Caco-2 (cell line): Measurements from ENCODE around the gene MID1. TPM values are rescaled to one million over a fixed set of nuclear protein-coding genes. Genes with fewer than 3 reads are reported as not detected.

ENCODE experiments used
- BruUV-seq: library from RNA; stranded (reverse); fragments of 400-500 nt; replicated peaks from 2 replicates; lab custom pipeline; 2021; lab: Mats Ljungman, UMichigan
- CTCF ChIA-PET: fragments of 300-600 bp; sonication (Branson Sonifier 250); formaldehyde crosslinking; loops from one replicate; lab custom pipeline; 2022; ENCODE audit warnings: antibody characterized with exemption; lab: Charles Lee
- POLR2A ChIA-PET: fragments of 300-600 bp; sonication (Branson Sonifier 250); formaldehyde crosslinking; loops from one replicate; lab custom pipeline; 2022; ENCODE audit warnings: antibody characterized with exemption; lab: Charles Lee
- DNase-seq, 2 experiments: peaks; one replicate each; pipeline versions ENCODE4 v3.0.0 to v3.0.0-alpha.2; 2020 to 2022
- H3K27me3 ChIP-seq: replicated peaks from 2 replicates; pipeline ENCODE4 v1.6.0; 2011; ENCODE audit warnings: low read length; ENCODE audit not compliant: control insufficient read depth, insufficient read depth
- H3K36me3 ChIP-seq: 2 replicates; pipeline ENCODE4 v1.5.1; 2011; ENCODE audit warnings: low read length; ENCODE audit not compliant: control insufficient read depth, insufficient read depth
- H3K4me1 ChIP-seq: fragments of 250-450 bp; sonication (Bioruptor Pico); 2 replicates; pipeline ENCODE4 v1.5.1; 2020; ENCODE audit warnings: mild to moderate bottlenecking
- H3K4me3 ChIP-seq: 2 replicates; pipeline ENCODE4 v1.5.1; 2011; ENCODE audit warnings: low read depth, mild to moderate bottlenecking, control low read depth, low read length
- H3K9me3 ChIP-seq: fragments of 250-450 bp; sonication (Bioruptor Pico); 2 replicates; pipeline ENCODE4 v1.5.1; 2020; ENCODE audit warnings: mild to moderate bottlenecking, moderate library complexity
- H3K27ac Mint-ChIP-seq: one replicate; pipeline ENCODE4 v1.8.0; 2022; ENCODE audit warnings: mixed read lengths; ENCODE audit not compliant: unreplicated experiment
- H3K27me3 Mint-ChIP-seq: one replicate; pipeline ENCODE4 v1.8.0; 2022; ENCODE audit warnings: mixed read lengths; ENCODE audit not compliant: insufficient read depth, unreplicated experiment
- H3K36me3 Mint-ChIP-seq: one replicate; pipeline ENCODE4 v1.8.0; 2022; ENCODE audit warnings: mild to moderate bottlenecking, mixed read lengths; ENCODE audit not compliant: insufficient read depth, unreplicated experiment
- H3K4me1 Mint-ChIP-seq: one replicate; pipeline ENCODE4 v1.8.0; 2022; ENCODE audit warnings: low read depth, mixed read lengths; ENCODE audit not compliant: unreplicated experiment
- H3K4me3 Mint-ChIP-seq: one replicate; pipeline ENCODE4 v1.8.0; 2022; ENCODE audit warnings: mild to moderate bottlenecking, moderate library complexity, mixed read lengths; ENCODE audit not compliant: unreplicated experiment
- H3K9me3 Mint-ChIP-seq: one replicate; pipeline ENCODE4 v1.8.0; 2022; ENCODE audit warnings: mixed read lengths; ENCODE audit not compliant: unreplicated experiment
- CTCF ChIP-seq, 2 experiments: fragments of 200-600 bp in 1 of 2; IDR thresholded peaks; 1 replicate in 1 of 2; 2 replicates in 1 of 2; pipeline versions ENCODE4 v1.5.1 to v1.8.0; 2011 to 2022; ENCODE audit warnings: antibody characterized with exemption in 1 of 2, control low read depth in 1 of 2, inconsistent platforms in 1 of 2, low read depth in 1 of 2, low read length in 1 of 2, mild to moderate bottlenecking in 1 of 2, moderate library complexity in 1 of 2; ENCODE audit not compliant: insufficient read depth in 1 of 2, severe bottlenecking in 1 of 2, unreplicated experiment in 1 of 2
- intact Hi-C: fragments of 100-400 bp; cut with micrococcal nuclease; formaldehyde crosslinking; loops from one replicate; pipeline ENCODE4 v1.10.0; 2022; ENCODE audit not compliant: unreplicated experiment
- total RNA-seq: library from RNA; stranded (reverse); gene quantifications from 2 replicates; pipeline ENCODE4 v1.2.3, GENCODE V29; 2022

The MID1 gene
- total RNA-seq, 1 experiment from 2014 or later = 61.3 TPM

DNA sequence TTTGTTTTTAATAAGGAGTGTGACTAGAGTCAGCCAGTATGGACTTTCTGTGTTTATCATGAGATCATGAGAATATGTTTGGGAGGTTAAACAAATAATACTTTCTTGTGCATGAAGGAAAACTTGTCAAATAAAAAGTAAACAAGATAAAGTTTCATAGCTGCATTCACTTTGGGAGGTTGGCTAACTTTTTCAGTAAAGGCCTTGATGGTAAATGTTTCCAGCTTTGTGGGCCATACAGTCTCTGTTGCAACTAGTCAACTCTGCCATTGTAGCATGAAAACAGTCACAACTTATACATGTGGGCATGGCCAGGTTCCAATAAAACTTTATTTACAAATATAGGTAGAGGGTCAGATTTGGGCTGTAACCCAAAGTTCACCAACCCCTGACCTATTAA lies 150.4 kb downstream of the MID1 start:
- peaks cover 67% of the 10 kb centered on the region for H3K36me3 Mint-ChIP-seq
- H3K27ac Mint-ChIP-seq = no peak overlapping the region
- Histone ChIP-seq H3K9me3 (no peaks in the 10 kb centered on the region), H3K36me3 (no peaks in the 10 kb centered on the region; the same call in 1 of the 2 replicates), H3K27me3 (no peaks in the 10 kb centered on the region), H3K4me3 (no peak overlapping the region), H3K4me1 (no peaks in the 10 kb centered on the region)
- no peaks in the 10 kb centered on the region for H3K4me1 Mint-ChIP-seq
- BruUV-seq = no TSS peak
- ChIA-PET POLR2A (no interaction called here), CTCF (no interaction called here)
- H3K4me3 Mint-ChIP-seq = no peak overlapping the region
- DNase-seq = no peak
- no peaks in the 10 kb centered on the region for H3K9me3 Mint-ChIP-seq
- intact Hi-C loops = no loop called here
- H3K27me3 Mint-ChIP-seq = no peaks in the 10 kb centered on the region
- no peak for TF ChIP-seq CTCF (IDR thresholded peaks at IDR 0.05; ENCODE audit: insufficient read depth in 1 of 2, low read depth in 1 of 2, low read length in 1 of 2, severe bottlenecking in 1 of 2, unreplicated experiment in 1 of 2)

- H3K4me3 Mint-ChIP-seq = no peak overlapping the region
- BruUV-seq = no TSS peak
- H3K4me1 Mint-ChIP-seq = no peaks in the 10 kb centered on the region
- ChIA-PET POLR2A (no interaction called here), CTCF (no interaction called here)
- Histone ChIP-seq H3K4me1 (no peaks in the 10 kb centered on the region), H3K36me3 (no peaks in the 10 kb centered on the region; the same call in 1 of the 2 replicates), H3K9me3 (no peaks in the 10 kb centered on the region), H3K4me3 (no peak overlapping the region), H3K27me3 (no peaks in the 10 kb centered on the region)
- no peak for TF ChIP-seq CTCF (IDR thresholded peaks at IDR 0.05; ENCODE audit: insufficient read depth in 1 of 2, low read depth in 1 of 2, low read length in 1 of 2, severe bottlenecking in 1 of 2, unreplicated experiment in 1 of 2)
- H3K27me3 Mint-ChIP-seq = no peaks in the 10 kb centered on the region
- peak overlapping the region; percentile 71 for H3K27ac Mint-ChIP-seq
- H3K9me3 Mint-ChIP-seq = no peaks in the 10 kb centered on the region
- intact Hi-C loops = no loop called here
- no peak for DNase-seq
- H3K36me3 Mint-ChIP-seq = peaks cover 52% of the 10 kb centered on the region
Observed at GRCh38 chrX:10467793-10468192, 152.6 kb downstream of the MID1 start.

DNA sequence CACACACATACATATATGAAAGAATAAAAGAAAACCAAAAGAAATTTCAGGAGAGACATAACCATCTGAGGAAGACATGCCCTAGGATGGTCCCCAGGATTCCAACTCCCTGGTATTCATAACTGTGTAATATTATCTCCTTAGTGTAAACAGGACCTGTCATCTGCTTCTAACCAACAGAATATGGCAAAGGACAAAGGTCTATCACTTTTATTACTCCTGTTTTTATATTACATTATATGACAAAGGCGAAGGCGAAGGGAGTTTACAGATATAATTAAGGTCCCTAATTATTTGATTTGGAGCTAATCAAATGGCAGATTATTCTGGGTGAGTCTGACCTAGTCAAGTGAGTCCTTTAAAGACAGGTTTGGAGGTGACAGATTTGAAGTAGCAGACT lies 155.1 kb downstream of the MID1 start:
- H3K36me3 ChIP-seq = no peaks in the 10 kb centered on the region; the same call in 1 of the 2 replicates
- BruUV-seq = no TSS peak
- CTCF ChIA-PET = no interaction called here

More for the DNA sequence above, 155.1 kb downstream of the MID1 start:
- Mint-ChIP-seq H3K27ac (no peak overlapping the region), H3K9me3 (no peaks in the 10 kb centered on the region), H3K27me3 (no peaks in the 10 kb centered on the region), H3K36me3 (peaks cover 36% of the 10 kb centered on the region), H3K4me1 (no peaks in the 10 kb centered on the region), H3K4me3 (no peak overlapping the region)
- POLR2A ChIA-PET = interaction anchor here (0.6 kb wide), 1 partner anchor 21 kb away, joined by 8 read pairs; no protein-coding TSS in a partner anchor
- DNase-seq = no peak
- no peaks in the 10 kb centered on the region for H3K4me1 ChIP-seq
- no peaks in the 10 kb centered on the region for H3K27me3 ChIP-seq
- H3K9me3 ChIP-seq = no peaks in the 10 kb centered on the region
- intact Hi-C loops = no loop called here
- H3K4me3 ChIP-seq = no peak overlapping the region
- no peak for TF ChIP-seq CTCF (IDR thresholded peaks at IDR 0.05; ENCODE audit: insufficient read depth in 1 of 2, low read depth in 1 of 2, low read length in 1 of 2, severe bottlenecking in 1 of 2, unreplicated experiment in 1 of 2)
